Stimulated activated CD4-positive, alpha-beta T cell treated with anti-CD3 and anti-CD28 coated beads, Interleukin-2, amount 100 ng/mL, for 4 hours (primary cell): ENCODE measurements around the gene ITGB1.

Experiments
- DNase-seq: peaks from one replicate; pipeline ENCODE4 v3.0.0-alpha.2; 2020; ENCODE audit warnings: low read depth

ITGB1 gene

GRCh38 chr10:32888161-32888927 lies 69.7 kb downstream of the ITGB1 start:
- no peak for DNase-seq

GRCh38 chr10:32887481-32887880 lies 70.5 kb downstream of the ITGB1 start:
- DNase-seq: no peak

DNA sequence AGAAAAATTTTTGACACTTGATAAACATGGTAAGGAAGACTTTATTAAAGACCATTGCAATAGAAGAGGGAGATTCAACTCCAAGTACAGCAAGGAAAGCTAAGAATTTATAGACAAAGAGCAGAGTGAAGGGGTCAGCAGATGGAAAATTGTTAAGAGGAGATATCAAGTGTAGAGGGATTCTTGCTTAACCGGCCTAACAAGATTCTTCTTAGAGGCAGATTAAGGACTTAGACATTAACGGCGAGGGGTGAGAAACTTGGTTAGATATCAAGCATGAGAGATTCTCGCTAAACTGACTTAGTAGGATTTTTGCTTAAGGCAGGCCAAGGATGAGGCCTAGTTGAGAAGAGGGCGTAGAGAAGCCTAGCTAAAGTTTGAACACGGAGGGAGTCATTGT lies 76.0 kb downstream of the ITGB1 start:
- DNase-seq: no peak

GRCh38 chr10:32878646-32879045 lies 79.4 kb downstream of the ITGB1 start:
- no peak for DNase-seq

DNA sequence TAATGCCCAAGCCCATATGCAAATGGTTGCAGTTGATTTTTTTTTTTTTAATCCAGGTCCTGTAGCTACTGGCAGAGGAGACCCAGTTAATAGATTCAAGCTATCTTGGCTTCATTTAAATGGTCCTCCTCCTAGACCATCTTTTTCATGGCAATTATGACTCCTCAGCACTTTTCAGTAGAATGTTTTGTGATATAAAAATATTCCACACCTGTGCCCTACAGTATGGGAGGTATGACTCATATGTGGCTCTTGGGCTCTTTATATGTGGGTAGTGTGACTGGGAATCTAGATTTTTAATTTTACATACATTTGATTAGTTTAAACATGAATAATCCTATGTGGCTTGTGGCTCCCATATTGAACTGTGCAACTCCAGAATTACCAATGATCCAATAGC lies 80.1 kb downstream of the ITGB1 start:
- DNase-seq: no peak

DNA sequence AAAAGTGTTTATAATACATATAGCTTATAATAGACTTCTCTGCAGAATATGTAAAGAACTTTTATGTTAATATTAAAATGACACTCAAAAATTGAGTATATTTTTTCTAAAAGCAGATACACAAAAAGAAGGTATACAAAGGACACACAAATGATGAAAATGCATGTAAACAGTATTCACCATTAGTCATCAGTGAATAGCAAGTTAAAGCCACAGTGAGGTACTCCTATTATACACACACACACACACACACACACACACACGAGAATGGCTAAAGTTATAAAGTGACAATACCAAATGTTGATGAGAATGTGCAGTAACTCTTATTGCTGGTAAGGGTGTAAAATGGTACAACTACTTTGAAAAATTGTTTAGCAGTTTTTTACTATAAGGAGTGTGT lies 92.9 kb downstream of the ITGB1 start:
- no peak for DNase-seq

GRCh38 chr10:32854435-32854834 lies 103.6 kb downstream of the ITGB1 start:
- DNase-seq: no peak

GRCh38 chr10:32851301-32851700 lies 106.7 kb downstream of the ITGB1 start:
- no peak for DNase-seq
